HG02852 (cell line): ENCODE data around the gene OXNAD1.

Experiments
- ATAC-seq: cut with Tn5 transposase; IDR thresholded peaks from one replicate; pipeline ENCODE4 v1.9.1; 2021; ENCODE audit warnings: mild to moderate bottlenecking, moderate library complexity; ENCODE audit not compliant: unreplicated experiment

OXNAD1 gene

GRCh38 chr3:16273867-16274266, 8.9 kb downstream of the OXNAD1 start:
- ATAC-seq, result no peak

- ATAC-seq, result no peak
These were observed 12.5 kb downstream of the OXNAD1 start for GRCh38 chr3:16277471-16277870.

GRCh38 chr3:16279010-16279801, 14.2 kb downstream of the OXNAD1 start:
- no peak for ATAC-seq

GRCh38 chr3:16280671-16281070, 15.7 kb downstream of the OXNAD1 start:
- no peak for ATAC-seq

GRCh38 chr3:16284633-16285032, 19.6 kb downstream of the OXNAD1 start:
- ATAC-seq, result no peak

GRCh38 chr3:16286161-16286560, 21.1 kb downstream of the OXNAD1 start:
- ATAC-seq, result peak; percentile 89

- peak; percentile 23 for ATAC-seq
These were observed 21.9 kb downstream of the OXNAD1 start for GRCh38 chr3:16286751-16287543.

- no peak for ATAC-seq
These were observed 23.7 kb downstream of the OXNAD1 start for GRCh38 chr3:16288664-16289063.

GRCh38 chr3:16289144-16289889, 24.3 kb downstream of the OXNAD1 start:
- no peak for ATAC-seq

GRCh38 chr3:16290007-16290826, 25.2 kb downstream of the OXNAD1 start:
- ATAC-seq, result no peak

- ATAC-seq, result no peak
These were observed 25.8 kb downstream of the OXNAD1 start for GRCh38 chr3:16290827-16291196.

- no peak for ATAC-seq
These were observed 29.8 kb downstream of the OXNAD1 start for GRCh38 chr3:16294844-16295243.

- ATAC-seq, result no peak
These were observed 30.4 kb downstream of the OXNAD1 start for GRCh38 chr3:16295298-16295890.

GRCh38 chr3:16297997-16298885, 33.2 kb downstream of the OXNAD1 start:
- ATAC-seq, result no peak

- no peak for ATAC-seq
These were observed 33.9 kb downstream of the OXNAD1 start for GRCh38 chr3:16298891-16299290.

GRCh38 chr3:16299746-16300145, 34.7 kb downstream of the OXNAD1 start:
- no peak for ATAC-seq

- ATAC-seq, result peak; percentile 55
These were observed 35.3 kb downstream of the OXNAD1 start for GRCh38 chr3:16300307-16300706.

GRCh38 chr3:16300881-16301359, 35.9 kb downstream of the OXNAD1 start:
- ATAC-seq, result peak; percentile 60

- no peak for ATAC-seq
These were observed 36.5 kb downstream of the OXNAD1 start for GRCh38 chr3:16301507-16301906.
